Eye (tissue), 1 donor: ENCODE results near the gene SLC39A11.
"Not testable (repeated sequence)": the region's sequence is repeated elsewhere in the genome, so short reads cannot be mapped to it uniquely, and the experiment has no call there.

Experiments used
- DNase-seq: peaks from one replicate; pipeline ENCODE4 v3.0.0-alpha.2; 2015

The SLC39A11 gene

DNA sequence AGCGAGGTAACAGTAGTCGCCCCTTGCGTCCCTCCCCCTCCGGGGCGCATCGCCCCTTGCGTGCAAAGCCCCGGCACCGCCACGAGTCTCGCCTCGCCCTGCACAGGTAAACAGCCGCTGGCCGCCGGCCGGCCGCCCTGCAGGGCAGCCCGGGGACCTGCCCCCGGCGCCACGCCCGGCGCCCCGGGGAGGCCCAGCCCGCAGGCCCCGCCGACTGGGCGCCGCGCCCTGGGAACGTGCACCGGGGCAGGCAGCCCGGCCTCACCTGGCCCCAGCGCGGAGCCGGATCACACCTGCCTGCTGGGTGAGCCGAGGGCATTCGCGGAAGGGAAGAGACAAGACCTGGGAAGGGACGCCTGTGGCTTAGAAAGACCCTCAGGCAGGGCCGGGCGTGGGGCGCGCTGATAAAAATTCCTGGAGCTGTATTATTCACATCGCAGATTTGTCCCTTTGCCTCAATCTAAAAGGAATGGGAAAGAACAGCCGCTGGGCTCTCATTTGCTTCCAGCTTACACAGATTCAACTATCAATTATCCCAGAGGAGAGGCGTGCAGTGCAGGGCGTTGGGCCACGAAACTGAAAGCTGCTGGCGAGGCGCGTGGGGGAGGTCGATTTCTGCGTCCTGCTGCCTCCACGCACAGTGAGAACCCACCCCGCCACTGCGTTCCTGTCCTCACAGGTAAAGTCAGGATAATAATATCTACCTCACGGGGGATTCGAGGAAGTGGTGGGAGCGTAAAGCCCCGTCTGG lies 451.9 kb downstream of the SLC39A11 start:
- DNase-seq: no peak

DNA sequence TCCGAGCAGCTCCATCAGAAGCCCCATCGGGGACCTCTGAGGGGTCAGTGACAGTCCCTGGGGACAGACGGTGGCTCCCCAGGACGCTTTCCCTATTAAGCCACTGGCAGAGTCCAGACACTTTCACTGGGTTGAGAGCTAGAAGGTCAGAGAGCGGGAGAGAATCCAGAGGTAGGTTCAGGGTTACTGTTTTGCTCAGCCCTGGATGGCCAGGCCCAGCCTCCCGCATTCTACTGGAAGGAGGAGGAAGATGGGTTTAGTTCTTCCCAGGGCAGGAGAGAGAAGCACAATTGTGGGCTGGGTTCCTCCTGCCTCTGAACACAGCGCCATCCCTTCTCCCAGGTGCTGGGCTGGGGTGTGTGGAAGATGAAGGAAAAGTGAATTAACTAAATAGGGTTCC lies 452.8 kb downstream of the SLC39A11 start:
- no peak for DNase-seq

DNA sequence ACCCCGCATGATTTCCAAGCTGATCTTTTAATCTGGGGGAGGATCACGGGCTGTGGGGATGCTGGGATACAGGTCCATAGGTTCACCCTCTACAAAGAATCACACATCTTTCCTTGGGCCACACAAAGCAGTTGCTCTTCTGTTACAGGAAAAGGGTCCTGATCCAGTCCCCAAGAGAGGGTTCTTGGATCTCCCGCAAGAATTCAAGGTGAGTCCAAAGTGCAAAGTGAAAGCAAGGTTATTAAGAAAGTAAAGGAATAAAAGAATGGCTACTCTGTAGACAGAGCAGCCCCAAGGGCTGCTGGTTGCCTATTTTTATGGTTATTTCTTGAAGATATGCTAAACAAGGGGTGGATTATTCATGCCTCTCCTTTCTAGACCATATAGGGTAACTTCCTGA lies 453.6 kb downstream of the SLC39A11 start:
- not testable (repeated sequence) for DNase-seq

DNA sequence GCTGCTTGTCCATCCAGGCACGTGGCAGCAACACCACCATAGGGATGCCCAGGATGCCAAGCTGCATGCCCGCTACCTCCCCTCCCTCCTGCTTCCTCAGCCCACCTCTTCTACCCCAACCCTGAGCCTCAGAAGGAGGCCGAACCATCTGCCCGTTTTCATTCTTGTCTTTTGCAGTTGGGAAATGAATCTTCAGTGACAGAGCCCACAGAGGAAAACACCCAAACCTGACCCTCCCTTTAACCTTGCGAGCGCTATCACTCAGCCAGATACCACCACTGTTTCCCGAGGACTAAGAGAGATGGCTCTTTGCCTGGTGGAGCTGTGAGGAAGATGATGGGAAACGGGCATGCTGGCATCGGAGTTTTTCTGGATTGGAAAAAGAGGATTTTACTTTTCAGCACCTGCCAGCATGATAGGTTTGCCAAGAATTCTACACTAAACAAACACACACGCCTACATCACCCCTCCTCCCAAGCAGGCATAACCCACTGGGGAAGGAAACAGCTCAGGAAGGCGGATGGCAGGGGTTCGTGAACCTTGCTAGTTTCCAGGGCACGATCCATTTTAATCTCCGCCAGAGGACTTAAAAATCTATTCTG lies 457.4 kb downstream of the SLC39A11 start:
- DNase-seq: no peak

DNA sequence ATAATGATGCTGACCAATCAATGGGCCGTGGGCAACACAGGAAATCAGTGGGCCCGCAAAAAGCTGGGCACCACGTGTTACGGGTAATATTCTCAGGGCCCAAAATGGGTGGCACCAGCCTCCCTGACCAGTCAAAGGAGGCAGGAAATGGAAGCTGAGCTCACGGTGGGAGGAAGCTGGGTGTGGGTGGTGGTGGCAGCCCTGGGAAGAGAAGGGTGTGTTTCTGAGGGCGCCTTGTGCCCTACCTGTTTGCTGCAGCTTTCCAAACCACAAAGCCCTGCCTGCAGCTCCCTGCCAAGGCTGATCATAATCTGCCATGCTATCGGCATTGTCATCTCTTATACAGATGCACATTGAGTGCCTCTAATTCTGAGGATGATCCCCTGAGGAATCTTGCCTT lies 457.9 kb downstream of the SLC39A11 start:
- no peak for DNase-seq

GRCh38 chr17:72631949-72632684 lies 460.4 kb downstream of the SLC39A11 start:
- peak; percentile 51 for DNase-seq

GRCh38 chr17:72631568-72631948 lies 460.9 kb downstream of the SLC39A11 start:
- DNase-seq: peak; percentile 14

DNA sequence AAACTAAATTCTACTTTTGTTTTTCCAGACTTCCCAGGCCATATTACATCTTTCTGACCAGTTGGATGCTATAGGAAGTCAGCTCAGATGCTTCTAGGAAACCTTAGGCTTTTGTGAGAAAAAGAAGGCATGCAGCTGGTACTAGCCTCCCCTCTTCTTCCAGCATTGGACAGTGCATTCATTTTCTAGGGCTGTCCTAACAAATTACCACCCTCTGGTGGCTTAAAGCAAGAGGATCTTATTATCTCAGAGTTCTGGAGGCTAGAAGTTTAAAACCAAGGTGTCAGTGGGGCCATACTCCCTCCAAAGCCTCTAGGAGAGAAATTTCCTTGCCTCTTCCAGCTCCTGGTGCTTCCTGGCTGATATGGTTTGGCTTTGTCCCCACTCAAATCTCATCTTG lies 467.8 kb downstream of the SLC39A11 start:
- no peak for DNase-seq

GRCh38 chr17:72624226-72624625 lies 468.3 kb downstream of the SLC39A11 start:
- no peak for DNase-seq

GRCh38 chr17:72622661-72623433 lies 469.6 kb downstream of the SLC39A11 start:
- peak; percentile 18 for DNase-seq

GRCh38 chr17:72619976-72620650 lies 472.4 kb downstream of the SLC39A11 start:
- no peak for DNase-seq

- DNase-seq: peak; percentile 51
These were observed 474.4 kb downstream of the SLC39A11 start for GRCh38 chr17:72618001-72618509.

- DNase-seq: no peak
These were observed 474.9 kb downstream of the SLC39A11 start for GRCh38 chr17:72617557-72617956.

- peak; percentile 11 for DNase-seq
These were observed 476.0 kb downstream of the SLC39A11 start for GRCh38 chr17:72616447-72616846.

DNA sequence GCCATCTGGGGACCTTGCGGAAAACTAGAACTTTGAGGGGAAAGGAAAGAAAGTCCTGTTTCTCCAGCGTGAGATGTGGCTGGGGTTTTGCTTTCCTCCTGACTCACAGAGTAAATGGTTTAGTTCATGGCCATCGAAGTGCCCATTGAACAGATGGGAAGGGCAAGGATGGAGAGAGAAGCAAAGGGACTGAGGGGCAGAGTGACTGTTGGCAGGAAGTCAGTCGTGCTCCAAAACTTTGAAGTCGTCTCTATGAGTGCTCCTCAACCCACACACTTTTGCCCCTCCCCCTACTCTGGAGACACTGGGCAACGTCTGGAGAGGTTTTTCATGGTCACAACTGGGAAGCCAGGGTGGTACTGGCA lies 476.9 kb downstream of the SLC39A11 start:
- DNase-seq: no peak

- DNase-seq: peak; percentile 85
These were observed 477.4 kb downstream of the SLC39A11 start for GRCh38 chr17:72614871-72615626.

GRCh38 chr17:72614476-72614870 lies 478.0 kb downstream of the SLC39A11 start:
- no peak for DNase-seq

- no peak for DNase-seq
These were observed 478.6 kb downstream of the SLC39A11 start for GRCh38 chr17:72613806-72614292.

DNA sequence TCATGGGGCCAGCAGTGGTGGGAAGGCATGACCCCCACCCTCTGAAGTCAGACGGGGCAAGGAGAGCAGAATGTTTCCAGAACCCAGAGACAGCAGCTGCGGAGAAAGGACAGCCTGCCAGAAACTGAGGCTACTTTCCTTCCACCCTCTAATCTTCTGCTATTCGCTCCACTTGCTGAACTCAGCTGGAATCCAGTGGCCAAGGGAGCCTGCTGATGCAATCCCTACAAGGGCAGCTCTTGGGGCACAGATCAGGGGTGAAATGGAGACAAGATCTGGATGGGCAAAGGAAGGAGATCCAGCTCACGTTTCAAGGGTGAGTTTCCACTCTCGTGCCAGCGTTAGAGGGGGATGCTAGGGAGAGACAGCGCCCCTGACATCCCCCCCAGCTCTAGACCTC lies 479.1 kb downstream of the SLC39A11 start:
- DNase-seq: no peak

DNA sequence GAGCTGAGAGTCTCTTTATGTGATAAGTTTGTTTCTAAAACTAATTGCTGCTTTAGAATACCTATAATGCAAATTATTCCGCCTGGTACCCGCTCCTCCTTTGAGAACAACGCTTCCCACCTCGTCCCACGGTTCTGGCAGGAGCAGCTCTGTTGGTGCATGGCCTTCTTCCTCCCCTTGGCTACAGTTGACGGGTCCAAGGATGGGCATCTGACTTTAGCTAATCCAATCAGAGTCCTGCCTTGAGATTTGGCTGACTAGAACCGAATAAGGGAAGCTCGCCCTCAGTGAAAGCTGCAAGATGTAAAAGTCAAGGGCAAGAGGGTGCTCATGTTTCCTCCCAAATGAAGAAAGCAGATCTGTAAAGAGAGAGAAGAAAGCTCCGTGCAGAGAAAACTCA lies 481.3 kb downstream of the SLC39A11 start:
- DNase-seq: no peak

DNA sequence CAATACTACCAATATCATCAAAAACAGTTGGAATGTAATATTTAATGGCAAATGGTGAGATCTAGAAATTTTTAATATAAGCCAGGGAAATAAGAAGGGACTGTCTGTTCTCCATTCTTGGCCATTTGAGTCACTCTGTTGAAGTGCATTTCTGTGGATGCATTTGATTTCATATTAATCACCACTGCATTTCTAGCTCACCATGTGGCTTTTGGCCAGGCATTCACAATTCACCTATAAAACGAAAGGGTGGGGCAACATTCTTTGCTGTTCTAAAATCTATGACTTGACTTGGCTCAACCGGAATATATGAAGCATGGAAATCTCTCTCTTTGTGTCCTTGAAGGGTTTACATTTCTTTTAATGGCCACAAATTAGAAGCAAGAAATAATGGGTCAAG lies 483.0 kb downstream of the SLC39A11 start:
- no peak for DNase-seq

GRCh38 chr17:72608436-72608835 lies 484.1 kb downstream of the SLC39A11 start:
- no peak for DNase-seq
